ENCODE results near the gene TBL1XR1.

GRCh38 chr3:177035676-177036075 lies 161.6 kb downstream of the TBL1XR1 start:
- TF ChIP-seq, protein P1, sequence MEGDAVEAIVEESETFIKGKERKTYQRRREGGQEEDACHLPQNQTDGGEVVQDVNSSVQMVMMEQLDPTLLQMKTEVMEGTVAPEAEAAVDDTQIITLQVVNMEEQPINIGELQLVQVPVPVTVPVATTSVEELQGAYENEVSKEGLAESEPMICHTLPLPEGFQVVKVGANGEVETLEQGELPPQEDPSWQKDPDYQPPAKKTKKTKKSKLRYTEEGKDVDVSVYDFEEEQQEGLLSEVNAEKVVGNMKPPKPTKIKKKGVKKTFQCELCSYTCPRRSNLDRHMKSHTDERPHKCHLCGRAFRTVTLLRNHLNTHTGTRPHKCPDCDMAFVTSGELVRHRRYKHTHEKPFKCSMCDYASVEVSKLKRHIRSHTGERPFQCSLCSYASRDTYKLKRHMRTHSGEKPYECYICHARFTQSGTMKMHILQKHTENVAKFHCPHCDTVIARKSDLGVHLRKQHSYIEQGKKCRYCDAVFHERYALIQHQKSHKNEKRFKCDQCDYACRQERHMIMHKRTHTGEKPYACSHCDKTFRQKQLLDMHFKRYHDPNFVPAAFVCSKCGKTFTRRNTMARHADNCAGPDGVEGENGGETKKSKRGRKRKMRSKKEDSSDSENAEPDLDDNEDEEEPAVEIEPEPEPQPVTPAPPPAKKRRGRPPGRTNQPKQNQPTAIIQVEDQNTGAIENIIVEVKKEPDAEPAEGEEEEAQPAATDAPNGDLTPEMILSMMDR (IDR thresholded peaks at IDR 0.05): no peak
- TF ChIP-seq POLR2A (IDR thresholded peaks at IDR 0.05): no peak

Measured in prostate gland (tissue), 2 donors.